ENCODE measurements around the gene GSK3A. TPM values are rescaled to one million over a fixed set of nuclear protein-coding genes. Genes with fewer than 3 reads are reported as not detected.

Gene GSK3A
- total and polyA plus RNA-seq, 2 of the 8 experiments (the other 6 are each of a cell fraction or from before 2014, with no cell fraction given) = 55.3 to 84.0 TPM

- H3K4me1 ChIP-seq (replicated peaks in 1 of 4; ENCODE audit: control insufficient read depth in 3 of 4, insufficient read depth in 4 of 4, low read length in 3 of 4) = peaks cover 0 to 10% (median 4%) of the 10 kb centered on the region in 4 experiments; a peak in 3 of 7 replicates
- DNase-seq (ENCODE audit: low read depth in 1 of 2, low spot score in 2 of 2) (no peak), FAIRE-seq (no peak)
- ChIA-PET POLR2A (ENCODE audit: partially characterized antibody) (interaction anchor here (0.7 to 2.2 kb wide), 3 partner anchors 9 to 142 kb away, joined by 3 to 5 read pairs (median 3); partner anchors contain the start of genes DEDD2 and GRIK5), CTCF (ENCODE audit: partially characterized antibody) (interaction anchor here (1.0 to 1.5 kb wide), 3 partner anchors 10 to 72 kb away, joined by 3 to 5 read pairs (median 3); no protein-coding TSS in a partner anchor)
- H3K23ac ChIP-seq (ENCODE audit: insufficient read length) = no peak overlapping the region
- no peak overlapping the region for H4K5ac ChIP-seq (ENCODE audit: insufficient read length, low read depth, low read length)
- H3K79me1 ChIP-seq (ENCODE audit: low read depth, low read length) = peaks cover 12% of the 10 kb centered on the region
- H2BK120ac ChIP-seq (replicated peaks; ENCODE audit: low read depth, low read length) = no peak overlapping the region
- H2BK12ac ChIP-seq (ENCODE audit: low read depth, low read length) = no peak overlapping the region
- no peak overlapping the region for H3K4me3 ChIP-seq (ENCODE audit: extremely low read depth in 1 of 4, insufficient read depth in 2 of 4, low read depth in 3 of 4, low read length in 4 of 4)
- no peak overlapping the region for H2BK20ac ChIP-seq (ENCODE audit: low read length)
- H2AK5ac ChIP-seq (ENCODE audit: low read depth, low read length) = no peak overlapping the region
- H2AFZ ChIP-seq (ENCODE audit: low read length) = no peak overlapping the region
- peaks cover 3 to 33% of the 10 kb centered on the region in 2 experiments; a peak in 3 of 4 replicates for H3K79me2 ChIP-seq (ENCODE audit: control insufficient read depth in 1 of 2, insufficient read depth in 2 of 2, low read length in 2 of 2)
- H3K36me3 ChIP-seq (ENCODE audit: control insufficient read depth in 2 of 4, insufficient read depth in 4 of 4, low read length in 3 of 4) = peaks cover 6 to 57% (median 19%) of the 10 kb centered on the region in 4 experiments; a peak in 7 of 8 replicates
- WGBS, 2 experiments (ENCODE audit: extremely low coverage in 1 of 2, insufficient coverage in 1 of 2, insufficient read length in 1 of 2, insufficient replicate concordance in 2 of 2, low coverage in 1 of 2, low lambda C conversion rate in 2 of 2, missing lambda C conversion rate in 1 of 2) = 97% methylated on average over 6 of the region's 6 CpGs; no CpG with 5 or more reads in 1 of the 2 experiments
- H4K8ac ChIP-seq (ENCODE audit: extremely low read depth, insufficient read depth, low read length) = no peak overlapping the region
- no peak overlapping the region for H3K14ac ChIP-seq (ENCODE audit: insufficient read length)
- no peak overlapping the region for H3K27ac ChIP-seq (ENCODE audit: low read depth, low read length)
- H3K4ac ChIP-seq (replicated peaks; ENCODE audit: insufficient read length, low read depth, low read length) = no peak overlapping the region
- H3K4me2 ChIP-seq (ENCODE audit: insufficient read depth in 1 of 2, low read depth in 2 of 2, low read length in 2 of 2) = no peak overlapping the region
- no peak overlapping the region for H3K56ac ChIP-seq (replicated peaks; ENCODE audit: insufficient read length, low read depth, low read length)
- H2BK5ac ChIP-seq (ENCODE audit: low read depth, low read length) = no peak overlapping the region
- no peak overlapping the region for H2BK15ac ChIP-seq (ENCODE audit: low read length)
- no peaks in the 10 kb centered on the region for H3K23me2 ChIP-seq (ENCODE audit: low read depth, low read length)
- H4K91ac ChIP-seq (replicated peaks; ENCODE audit: insufficient read length, low read length) = no peak overlapping the region
- H3K9ac ChIP-seq (replicated peaks in 1 of 4; ENCODE audit: extremely low read depth in 1 of 4, low read depth in 3 of 4, low read length in 3 of 4) = no peak overlapping the region
- H3K18ac ChIP-seq (ENCODE audit: extremely low read depth, low read length) = no peak overlapping the region
- no peaks in the 10 kb centered on the region for H3K27me3 ChIP-seq (replicated peaks in 1 of 4; ENCODE audit: control insufficient read depth in 3 of 4, extremely low read depth in 1 of 4, insufficient read depth in 3 of 4, low read length in 3 of 4)
- H4K20me1 ChIP-seq (replicated peaks in 1 of 2; ENCODE audit: control insufficient read depth in 1 of 2, insufficient read depth in 2 of 2, low read length in 2 of 2) = peaks cover 5 to 19% of the 10 kb centered on the region in 2 experiments
- H3K9me3 ChIP-seq (ENCODE audit: insufficient read depth in 2 of 2, low read depth in 1 of 2, low read length in 1 of 2) = no peaks in the 10 kb centered on the region
- TF ChIP-seq MAFK (IDR thresholded peaks at IDR 0.05; ENCODE audit: low read depth, low read length) = no peak
- TF ChIP-seq FOSL1 (IDR thresholded peaks at IDR 0.05; ENCODE audit: insufficient read depth, low read depth, low read length) = no peak
- TF ChIP-seq SIX5 (IDR thresholded peaks at IDR 0.05; ENCODE audit: low read depth, low read length) = no peak
- no peak for TF ChIP-seq CEBPB (IDR thresholded peaks at IDR 0.05; ENCODE audit: low read depth, low read length)
- TF ChIP-seq SRF (IDR thresholded peaks at IDR 0.05; ENCODE audit: low read depth, low read length) = no peak
- TF ChIP-seq, protein P1, sequence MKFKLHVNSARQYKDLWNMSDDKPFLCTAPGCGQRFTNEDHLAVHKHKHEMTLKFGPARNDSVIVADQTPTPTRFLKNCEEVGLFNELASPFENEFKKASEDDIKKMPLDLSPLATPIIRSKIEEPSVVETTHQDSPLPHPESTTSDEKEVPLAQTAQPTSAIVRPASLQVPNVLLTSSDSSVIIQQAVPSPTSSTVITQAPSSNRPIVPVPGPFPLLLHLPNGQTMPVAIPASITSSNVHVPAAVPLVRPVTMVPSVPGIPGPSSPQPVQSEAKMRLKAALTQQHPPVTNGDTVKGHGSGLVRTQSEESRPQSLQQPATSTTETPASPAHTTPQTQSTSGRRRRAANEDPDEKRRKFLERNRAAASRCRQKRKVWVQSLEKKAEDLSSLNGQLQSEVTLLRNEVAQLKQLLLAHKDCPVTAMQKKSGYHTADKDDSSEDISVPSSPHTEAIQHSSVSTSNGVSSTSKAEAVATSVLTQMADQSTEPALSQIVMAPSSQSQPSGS (IDR thresholded peaks at IDR 0.05; ENCODE audit: low read length) = no peak
- TF ChIP-seq USF2 (IDR thresholded peaks at IDR 0.05; ENCODE audit: low read length) = no peak
- TF ChIP-seq NRF1 (IDR thresholded peaks at IDR 0.05; ENCODE audit: low read depth, low read length) = no peak
- TF ChIP-seq GTF2F1 (IDR thresholded peaks at IDR 0.05; ENCODE audit: borderline replicate concordance, low read depth, low read length) = no peak
- TF ChIP-seq RAD21 (IDR thresholded peaks at IDR 0.05 in 1 of 2, conservative IDR thresholded peaks at IDR 0.05 in 1 of 2; ENCODE audit: low read depth in 2 of 2, low read length in 2 of 2) = no peak
Observed at GRCh38 chr19:42207767-42208271, 34.6 kb downstream of the GSK3A start.
